ENCODE data around the gene GRM7. TPM values are rescaled to one million over a fixed set of nuclear protein-coding genes. Genes with fewer than 3 reads are reported as not detected.

The GRM7 gene
- total RNA-seq, 6 donors from 2014 or later = 0.46 to 8.6 TPM; not detected in 4

- H3K4me1 ChIP-seq = no peaks in the 10 kb centered on the region
- H3K4me3 ChIP-seq = no peak overlapping the region
- H3K36me3 ChIP-seq = no peaks in the 10 kb centered on the region
- H3K9me3 ChIP-seq = no peaks in the 10 kb centered on the region
- TF ChIP-seq EP300 (IDR thresholded peaks at IDR 0.05) (no peak), CTCF (IDR thresholded peaks at IDR 0.05) (no peak), POLR2AphosphoS5 (IDR thresholded peaks at IDR 0.05) (no peak), POLR2A (IDR thresholded peaks at IDR 0.05) (no peak)
- ATAC-seq (ENCODE audit: low FRiP score in 2 of 2) (no peak), DNase-seq (no peak)
- H3K27ac ChIP-seq = no peak overlapping the region
- WGBS, 2 donors = 84 to 92% methylated on average over 2 of the region's 2 CpGs
- no peaks in the 10 kb centered on the region for H3K27me3 ChIP-seq
These were observed 6.7 kb upstream of the GRM7 start for GRCh38 chr3:6854184-6854583.

- Histone ChIP-seq H3K4me3 (no peak overlapping the region), H3K36me3 (no peaks in the 10 kb centered on the region), H3K9me3 (no peaks in the 10 kb centered on the region), H3K27ac (no peak overlapping the region), H3K4me1 (peaks cover 0 to 9% (median 0%) of the 10 kb centered on the region in 4 donors), H3K27me3 (peaks cover 0 to 7% (median 2%) of the 10 kb centered on the region in 4 donors)
- 59 to 70% methylated on average over 5 of the region's 5 CpGs for WGBS, 2 donors
- ATAC-seq (ENCODE audit: low FRiP score in 2 of 2) (no peak), DNase-seq (no peak)
- TF ChIP-seq EP300 (IDR thresholded peaks at IDR 0.05) (no peak), POLR2A (IDR thresholded peaks at IDR 0.05) (no peak), CTCF (IDR thresholded peaks at IDR 0.05) (no peak), POLR2AphosphoS5 (IDR thresholded peaks at IDR 0.05) (no peak)
These were observed 3.4 kb upstream of the GRM7 start for GRCh38 chr3:6857510-6857909.

- Histone ChIP-seq H3K4me3 (peak overlapping the region in 3 of 4 donors; percentile 3 to 29 (median 18)), H3K27ac (no peak overlapping the region), H3K9me3 (no peaks in the 10 kb centered on the region), H3K36me3 (no peaks in the 10 kb centered on the region), H3K4me1 (peaks cover 0 to 9% (median 0%) of the 10 kb centered on the region in 4 donors), H3K27me3 (peaks cover 0 to 7% (median 2%) of the 10 kb centered on the region in 4 donors)
- ATAC-seq (ENCODE audit: low FRiP score in 2 of 2) (peak in 1 of 2 donors; percentile 7), DNase-seq (peak in 1 of 2 donors; percentile 22)
- 3 to 5% methylated on average over 16 to 28 of the region's 28 CpGs for WGBS, 2 donors
- TF ChIP-seq EP300 (IDR thresholded peaks at IDR 0.05) = no peak
- TF ChIP-seq POLR2AphosphoS5 (IDR thresholded peaks at IDR 0.05) = no peak
- TF ChIP-seq CTCF (IDR thresholded peaks at IDR 0.05) = no peak
- TF ChIP-seq POLR2A (IDR thresholded peaks at IDR 0.05) = no peak
These were observed 564 bp upstream of the GRM7 start for GRCh38 chr3:6860149-6860953.

- WGBS, 2 donors = 3 to 8% methylated on average over 7 to 29 of the region's 30 CpGs
- Histone ChIP-seq H3K27ac (no peak overlapping the region), H3K4me3 (peak overlapping the region in 1 of 4 donors; percentile 29), H3K27me3 (peaks cover 0 to 7% (median 2%) of the 10 kb centered on the region in 4 donors), H3K36me3 (no peaks in the 10 kb centered on the region), H3K4me1 (peaks cover 0 to 9% (median 0%) of the 10 kb centered on the region in 4 donors), H3K9me3 (no peaks in the 10 kb centered on the region)
- no peak for TF ChIP-seq CTCF (IDR thresholded peaks at IDR 0.05)
- DNase-seq = no peak
- no peak for ATAC-seq (ENCODE audit: low FRiP score in 2 of 2)
These were observed 698 bp downstream of the GRM7 start for GRCh38 chr3:6861625-6862000.
